ENCODE measurements around the gene NAXE.
"Not testable (repeated sequence)": the region's sequence is repeated elsewhere in the genome, so short reads cannot be mapped to it uniquely, and the experiment has no call there.

GRCh38 chr1:156587927-156588326, 3.6 kb upstream of the NAXE start:
- not testable (repeated sequence) for TF ChIP-seq CTCF (IDR thresholded peaks at IDR 0.05; ENCODE audit: low read depth, low read length, poor library complexity, severe bottlenecking); EZH2phosphoT487 (IDR thresholded peaks at IDR 0.05; ENCODE audit: borderline replicate concordance, low read length)

All from DOHH2 (cell line).